ENCODE results near the gene CCDC69.
A peak's percentile ranks its signal among the peaks of the same experiment; 100 is the strongest.

The CCDC69 gene

GRCh38 chr5:151216781-151217180 lies 7.1 kb downstream of the CCDC69 start:
- TF ChIP-seq, protein P1, sequence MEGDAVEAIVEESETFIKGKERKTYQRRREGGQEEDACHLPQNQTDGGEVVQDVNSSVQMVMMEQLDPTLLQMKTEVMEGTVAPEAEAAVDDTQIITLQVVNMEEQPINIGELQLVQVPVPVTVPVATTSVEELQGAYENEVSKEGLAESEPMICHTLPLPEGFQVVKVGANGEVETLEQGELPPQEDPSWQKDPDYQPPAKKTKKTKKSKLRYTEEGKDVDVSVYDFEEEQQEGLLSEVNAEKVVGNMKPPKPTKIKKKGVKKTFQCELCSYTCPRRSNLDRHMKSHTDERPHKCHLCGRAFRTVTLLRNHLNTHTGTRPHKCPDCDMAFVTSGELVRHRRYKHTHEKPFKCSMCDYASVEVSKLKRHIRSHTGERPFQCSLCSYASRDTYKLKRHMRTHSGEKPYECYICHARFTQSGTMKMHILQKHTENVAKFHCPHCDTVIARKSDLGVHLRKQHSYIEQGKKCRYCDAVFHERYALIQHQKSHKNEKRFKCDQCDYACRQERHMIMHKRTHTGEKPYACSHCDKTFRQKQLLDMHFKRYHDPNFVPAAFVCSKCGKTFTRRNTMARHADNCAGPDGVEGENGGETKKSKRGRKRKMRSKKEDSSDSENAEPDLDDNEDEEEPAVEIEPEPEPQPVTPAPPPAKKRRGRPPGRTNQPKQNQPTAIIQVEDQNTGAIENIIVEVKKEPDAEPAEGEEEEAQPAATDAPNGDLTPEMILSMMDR (IDR thresholded peaks at IDR 0.05; ENCODE audit: insufficient read depth, low read depth, low read length, missing control alignments) = no peak
- H3K4me3 ChIP-seq (ENCODE audit: low read length) = no peak overlapping the region
- DNase-seq (ENCODE audit: low read depth) = no peak

GRCh38 chr5:151215546-151215880 lies 8.4 kb downstream of the CCDC69 start:
- no peak for DNase-seq (ENCODE audit: low read depth)
- no peak overlapping the region for H3K4me3 ChIP-seq (ENCODE audit: low read length)
- TF ChIP-seq, protein P1 (IDR thresholded peaks at IDR 0.05; ENCODE audit: insufficient read depth, low read depth, low read length, missing control alignments) = no peak

DNA sequence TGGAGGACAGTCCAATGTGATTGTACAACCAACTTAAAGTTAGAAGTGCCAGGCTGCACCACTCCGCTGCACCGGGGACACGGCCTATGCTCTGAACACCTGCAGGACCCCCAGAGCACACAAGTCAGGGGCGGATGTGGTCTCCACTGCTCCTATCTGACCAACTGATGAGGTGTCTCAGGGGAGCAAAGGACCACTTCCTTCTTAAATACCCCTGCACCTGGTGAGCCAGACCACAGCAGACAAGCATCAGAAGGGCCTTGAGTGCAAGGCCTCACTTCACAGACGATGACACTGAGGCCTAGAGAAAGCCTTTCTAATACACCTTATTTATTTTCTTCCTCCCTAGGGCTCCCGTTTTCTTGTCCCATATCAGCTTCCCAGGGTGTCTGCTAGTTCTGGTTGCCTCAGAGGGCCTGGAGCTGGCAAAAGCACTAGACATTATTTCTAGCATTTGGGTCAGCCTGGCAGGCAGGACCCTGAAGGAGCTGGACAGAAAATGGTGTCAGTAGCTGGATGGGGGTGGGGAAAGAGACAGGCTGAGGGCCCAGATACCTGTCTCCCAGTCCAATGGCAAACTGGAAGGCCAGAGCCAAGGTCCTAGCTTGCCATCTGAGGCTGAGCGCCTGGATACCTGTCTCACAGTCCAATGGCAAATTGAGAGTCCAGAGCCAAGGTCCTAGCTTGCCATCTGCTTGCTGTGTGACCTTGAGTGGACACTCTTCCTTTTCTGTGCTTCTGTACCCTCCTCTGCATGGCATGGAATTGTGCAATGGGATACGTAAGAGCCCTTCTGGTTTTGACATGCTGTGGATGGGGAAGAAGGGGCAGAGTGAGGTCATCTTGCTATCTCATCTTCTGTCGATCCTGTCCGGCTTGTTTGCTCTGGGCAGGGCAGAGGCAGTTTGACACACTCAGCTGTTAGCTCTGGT lies 9.0 kb downstream of the CCDC69 start:
- TF ChIP-seq, protein P1 (IDR thresholded peaks at IDR 0.05; ENCODE audit: insufficient read depth, low read depth, low read length, missing control alignments) = no peak
- H3K4me3 ChIP-seq (ENCODE audit: low read length) = no peak overlapping the region
- peak; percentile 82 for DNase-seq (ENCODE audit: low read depth)

DNA sequence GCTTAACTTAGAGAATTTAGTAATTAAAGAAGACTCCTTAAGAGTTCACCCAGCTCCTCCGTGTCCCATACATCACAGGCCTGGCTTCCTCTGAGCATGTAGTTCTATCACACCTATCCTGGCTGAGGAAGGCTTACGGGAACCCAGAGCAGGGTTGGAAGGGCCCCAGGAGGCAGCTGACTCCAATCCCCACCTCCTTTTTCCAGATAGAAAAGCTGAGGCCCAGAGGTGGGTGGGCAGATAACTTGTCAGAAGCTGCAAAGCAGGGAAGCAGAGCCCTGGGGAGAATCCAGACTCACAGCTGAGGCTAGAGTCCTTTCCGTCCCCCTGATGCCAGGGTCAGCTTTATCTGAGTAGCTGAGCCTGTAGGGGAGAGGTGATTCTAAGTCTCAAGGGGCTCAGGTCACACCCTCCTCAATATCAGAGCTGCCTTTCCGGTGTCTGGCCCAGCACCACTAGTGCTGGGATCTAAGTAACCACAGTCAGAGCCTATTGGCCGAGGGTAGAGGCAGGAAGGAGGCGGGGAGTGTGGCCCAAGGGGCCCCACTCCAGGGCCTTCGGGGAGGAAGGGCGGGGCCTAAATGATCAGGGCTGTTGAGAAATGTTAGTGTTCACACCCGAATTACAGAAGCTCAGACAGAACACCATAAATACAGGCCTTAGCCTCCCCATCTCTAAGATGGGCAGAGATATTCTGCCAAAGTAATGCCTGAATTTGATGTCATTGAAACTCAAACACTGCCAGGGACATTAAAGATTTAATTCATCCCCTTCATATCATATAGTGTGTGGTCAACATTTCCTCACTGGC lies 9.9 kb downstream of the CCDC69 start:
- TF ChIP-seq, protein P1 (IDR thresholded peaks at IDR 0.05; ENCODE audit: insufficient read depth, low read depth, low read length, missing control alignments) = no peak
- no peak overlapping the region for H3K4me3 ChIP-seq (ENCODE audit: low read length)
- peak; percentile 54 for DNase-seq (ENCODE audit: low read depth)

- no peak overlapping the region for H3K4me3 ChIP-seq (ENCODE audit: low read length)
- DNase-seq (ENCODE audit: low read depth) = no peak
- TF ChIP-seq, protein P1 (IDR thresholded peaks at IDR 0.05; ENCODE audit: insufficient read depth, low read depth, low read length, missing control alignments) = no peak
Observed at GRCh38 chr5:151212406-151212798, 11.5 kb downstream of the CCDC69 start.

GRCh38 chr5:151208481-151208914 lies 15.4 kb downstream of the CCDC69 start:
- no peak overlapping the region for H3K4me3 ChIP-seq (ENCODE audit: low read length)
- TF ChIP-seq, protein P1 (IDR thresholded peaks at IDR 0.05; ENCODE audit: insufficient read depth, low read depth, low read length, missing control alignments) = no peak
- DNase-seq (ENCODE audit: low read depth) = no peak

Data from epithelial cell of esophagus (primary cell).